SHP77 treated with DMSO at 0.1 percent for 48 hours (cell line): Measurements from ENCODE around the gene GPRIN3.
"Not testable (repeated sequence)": the region's sequence is repeated elsewhere in the genome, so short reads cannot be mapped to it uniquely, and the experiment has no call there.

Experiments
- DNase-seq: peaks from one replicate; lab custom pipeline; 2025; lab: John Stamatoyannopoulos, UW

The GPRIN3 gene

GRCh38 chr4:89216866-89217265, 90.7 kb downstream of the GPRIN3 start:
- no peak for DNase-seq

- DNase-seq: no peak
Observed at GRCh38 chr4:89216422-89216821, 91.2 kb downstream of the GPRIN3 start.

- DNase-seq: no peak
Observed at GRCh38 chr4:89215736-89216135, 91.9 kb downstream of the GPRIN3 start.

- no peak for DNase-seq
Observed at GRCh38 chr4:89214308-89214707, 93.3 kb downstream of the GPRIN3 start.

GRCh38 chr4:89213382-89213701, 94.3 kb downstream of the GPRIN3 start:
- DNase-seq: no peak

GRCh38 chr4:89212666-89213381, 94.8 kb downstream of the GPRIN3 start:
- no peak for DNase-seq

- peak; percentile 16 for DNase-seq
Observed at GRCh38 chr4:89204624-89205023, 103.0 kb downstream of the GPRIN3 start.

- DNase-seq: no peak
Observed at GRCh38 chr4:89203902-89204301, 103.7 kb downstream of the GPRIN3 start.

- DNase-seq: not testable (repeated sequence)
Observed at GRCh38 chr4:89199394-89199793, 108.2 kb downstream of the GPRIN3 start.

- DNase-seq: no peak
Observed at GRCh38 chr4:89197920-89198319, 109.7 kb downstream of the GPRIN3 start.

- DNase-seq: no peak
Observed at GRCh38 chr4:89196745-89197144, 110.9 kb downstream of the GPRIN3 start.

GRCh38 chr4:89196056-89196674, 111.4 kb downstream of the GPRIN3 start:
- no peak for DNase-seq

GRCh38 chr4:89193843-89194242, 113.8 kb downstream of the GPRIN3 start:
- DNase-seq: no peak
